SK-N-SH (cell line): ENCODE measurements around the gene GPS2. TPM values are rescaled to one million over a fixed set of nuclear protein-coding genes. Genes with fewer than 3 reads are reported as not detected.
"Not testable (repeated sequence)": the region's sequence is repeated elsewhere in the genome, so short reads cannot be mapped to it uniquely, and the experiment has no call there.

Experiments used
- CTCF ChIA-PET: fragments of 300-600, 350-600 bp; formaldehyde crosslinking; extraction: SDS; loops from one replicate; lab custom pipeline; 2021; lab: Yijun Ruan, JAX
- POLR2A ChIA-PET: fragments of 350-600 bp; sonication (Branson Sonifier 250); formaldehyde crosslinking; extraction: SDS; loops from one replicate; lab custom pipeline; 2020; ENCODE audit warnings: antibody characterized with exemption, inconsistent platforms; lab: Yijun Ruan, JAX
- DNase-seq: peaks from one replicate; pipeline ENCODE4 v3.0.0; 2012
- H2AFZ ChIP-seq: fragments of 200-600 bp; sonication (generic); 2 replicates; pipeline ENCODE4 v1.8.1; 2016; ENCODE audit warnings: antibody characterized with exemption, mild to moderate bottlenecking, low read depth
- H3F3A ChIP-seq: fragments of 200-600 bp; sonication (generic); replicated peaks from 2 replicates; pipeline ENCODE3; 2016; ENCODE audit warnings: antibody characterized with exemption, mild to moderate bottlenecking; ENCODE audit not compliant: insufficient read depth
- H3K27ac ChIP-seq, 2 experiments: fragments of 200-500 bp in 1 of 2; fragments of 200-600 bp in 1 of 2; sonication (Bioruptor generic) in 1 of 2; sonication (generic), shearing (Covaris generic) in 1 of 2; 2 replicates each; pipeline versions ENCODE4 v1.5.1 to v1.6.1; 2014 to 2016; ENCODE audit warnings: low read depth in 2 of 2, inconsistent platforms in 1 of 2, low read length in 1 of 2, mild to moderate bottlenecking in 1 of 2, mixed read lengths in 1 of 2
- H3K27me3 ChIP-seq: fragments of 200-600 bp; sonication (generic), shearing (Covaris generic); 2 replicates; pipeline ENCODE4 v1.6.1; 2016; ENCODE audit warnings: mixed run types; ENCODE audit not compliant: insufficient read depth
- H3K36me3 ChIP-seq, 2 experiments: fragments of 200-500 bp in 1 of 2; fragments of 200-600 bp in 1 of 2; sonication (Bioruptor generic) in 1 of 2; sonication (generic) in 1 of 2; replicated peaks in 1 of 2; 2 replicates each; pipeline versions ENCODE3 to v1.5.1; 2014 to 2016; ENCODE audit warnings: low read length in 1 of 2, mild to moderate bottlenecking in 1 of 2; ENCODE audit not compliant: insufficient read depth in 2 of 2, control insufficient read depth in 1 of 2
- H3K4me1 ChIP-seq, 2 experiments: fragments of 200-500 bp in 1 of 2; fragments of 200-600 bp in 1 of 2; sonication (Bioruptor generic) in 1 of 2; sonication (generic), shearing (Covaris generic) in 1 of 2; 2 replicates each; pipeline versions ENCODE4 v1.5.1 to v1.6.1; 2014 to 2016; ENCODE audit warnings: low read depth in 1 of 2, low read length in 1 of 2, mixed run types in 1 of 2; ENCODE audit not compliant: insufficient read depth in 2 of 2, control insufficient read depth in 1 of 2
- H3K4me2 ChIP-seq: fragments of 200-600 bp; sonication (generic), shearing (Covaris generic); 2 replicates; pipeline ENCODE4 v1.6.1; 2017; ENCODE audit warnings: mixed run types
- H3K4me3 ChIP-seq, 2 experiments: fragments of 200-500 bp in 1 of 2; fragments of 200-600 bp in 1 of 2; sonication (Bioruptor generic) in 1 of 2; sonication (generic), shearing (Covaris generic) in 1 of 2; 2 replicates each; pipeline versions ENCODE4 v1.5.1 to v1.8.1; 2014 to 2016; ENCODE audit warnings: low read depth in 2 of 2, inconsistent platforms in 1 of 2, low read length in 1 of 2, mild to moderate bottlenecking in 1 of 2, mixed read lengths in 1 of 2, moderate library complexity in 1 of 2
- H3K79me2 ChIP-seq: fragments of 200-600 bp; sonication (generic); 2 replicates; pipeline ENCODE4 v1.8.1; 2017; ENCODE audit warnings: mild to moderate bottlenecking; ENCODE audit not compliant: insufficient read depth
- H3K9ac ChIP-seq: fragments of 200-600 bp; sonication (generic); 2 replicates; pipeline ENCODE4 v1.6.1; 2017; ENCODE audit warnings: mixed run types
- H3K9me2 ChIP-seq: fragments of 200-600 bp; sonication (generic); 2 replicates; pipeline ENCODE4 v1.6.1; 2017; ENCODE audit warnings: mixed run types
- H3K9me3 ChIP-seq: fragments of 200-600 bp; sonication (generic); 2 replicates; pipeline ENCODE4 v1.6.1; 2017; ENCODE audit warnings: mixed run types, mild to moderate bottlenecking, moderate library complexity
- H4K20me1 ChIP-seq: fragments of 200-600 bp; sonication (generic); 2 replicates; pipeline ENCODE4 v1.6.1; 2017; ENCODE audit warnings: mild to moderate bottlenecking, mixed run types; ENCODE audit not compliant: insufficient read depth
- ELF1 ChIP-seq: IDR thresholded peaks from 2 replicates; pipeline ENCODE4 v1.4.0; 2012
- JUND ChIP-seq: IDR thresholded peaks from 2 replicates; pipeline ENCODE4 v1.4.0; 2012
- NRF1 ChIP-seq: IDR thresholded peaks from 2 replicates; pipeline ENCODE4 v1.6.1; 2012; ENCODE audit warnings: low read depth, mild to moderate bottlenecking, low read length
- RCOR1 ChIP-seq: fragments of 150-350 bp; IDR thresholded peaks from 2 replicates; pipeline ENCODE4 v1.6.1; 2017; ENCODE audit warnings: antibody characterized with exemption, low read length
- REST ChIP-seq: IDR thresholded peaks from 2 replicates; pipeline ENCODE4 v1.6.1; 2012; ENCODE audit warnings: mild to moderate bottlenecking, low read depth, low read length, moderate library complexity
- SIN3A ChIP-seq: IDR thresholded peaks from 2 replicates; pipeline ENCODE4 v1.6.1; 2012; ENCODE audit warnings: low read depth, mild to moderate bottlenecking, low read length, moderate library complexity, borderline replicate concordance
- TCF12 ChIP-seq: IDR thresholded peaks from 2 replicates; pipeline ENCODE4 v1.4.0; 2012
- USF2 ChIP-seq: fragments of 150-350 bp; IDR thresholded peaks from 2 replicates; pipeline ENCODE4 v1.6.1; 2017; ENCODE audit warnings: antibody characterized with exemption, low read length, low read depth, borderline replicate concordance
- WGBS: methylation state at CpG from one replicate; pipeline ENCODE4 v1.1.6; 2017; ENCODE audit warnings: low lambda C conversion rate; 5-methylcytosine and 5-hydroxymethylcytosine counted together
- polyA plus RNA-seq, 3 experiments: library from polyadenylated mRNA; depleted of rRNA; stranded (reverse); fragments of >200 nt; gene quantifications; 2 replicates each; pipeline ENCODE4 v1.2.3, GENCODE V29; 2012
- TF ChIP-seq, protein P1 (sequence below): IDR thresholded peaks from 2 replicates; pipeline ENCODE4 v1.4.0; 2012; ENCODE audit warnings: low read depth, borderline replicate concordance
- TF ChIP-seq, protein P2 (sequence below): IDR thresholded peaks from 2 replicates; pipeline ENCODE4; 2012
- TF ChIP-seq, protein P3 (sequence below): fragments of 200-600 bp; sonication (generic); IDR thresholded peaks from 2 replicates; pipeline ENCODE4 v1.6.1; 2017; ENCODE audit warnings: antibody characterized with exemption, mild to moderate bottlenecking, moderate library complexity

Gene GPS2
- polyA plus RNA-seq, 1 of the 3 experiments (the other 2 are of a cell fraction): 102 TPM

GRCh38 chr17:7334938-7335538 is 19.9 kb upstream of the GPS2 start:
- ChIA-PET POLR2A (no interaction called here), CTCF (interaction anchor here (0.9 to 4.8 kb wide), 4 partner anchors 10 to 39 kb away, joined by 3 to 33 read pairs (median 18); no protein-coding TSS in a partner anchor)
- no peak overlapping the region for H3K27ac ChIP-seq
- DNase-seq: no peak
- no peaks in the 10 kb centered on the region for H3F3A ChIP-seq
- H3K9me2 ChIP-seq: no peaks in the 10 kb centered on the region
- no peak overlapping the region for H3K9ac ChIP-seq
- no peak overlapping the region for H3K4me3 ChIP-seq
- WGBS: 83% methylated on average over 1 of the region's 3 CpGs
- no peaks in the 10 kb centered on the region for H3K36me3 ChIP-seq
- H4K20me1 ChIP-seq: no peaks in the 10 kb centered on the region
- H3K4me2 ChIP-seq: no peak overlapping the region
- H2AFZ ChIP-seq: no peak overlapping the region
- peaks cover 13% of the 10 kb centered on the region; the same call in 1 of the 2 replicates for H3K27me3 ChIP-seq
- TF ChIP-seq ELF1: no peak
- TF ChIP-seq REST: no peak
- TF ChIP-seq, protein P1, sequence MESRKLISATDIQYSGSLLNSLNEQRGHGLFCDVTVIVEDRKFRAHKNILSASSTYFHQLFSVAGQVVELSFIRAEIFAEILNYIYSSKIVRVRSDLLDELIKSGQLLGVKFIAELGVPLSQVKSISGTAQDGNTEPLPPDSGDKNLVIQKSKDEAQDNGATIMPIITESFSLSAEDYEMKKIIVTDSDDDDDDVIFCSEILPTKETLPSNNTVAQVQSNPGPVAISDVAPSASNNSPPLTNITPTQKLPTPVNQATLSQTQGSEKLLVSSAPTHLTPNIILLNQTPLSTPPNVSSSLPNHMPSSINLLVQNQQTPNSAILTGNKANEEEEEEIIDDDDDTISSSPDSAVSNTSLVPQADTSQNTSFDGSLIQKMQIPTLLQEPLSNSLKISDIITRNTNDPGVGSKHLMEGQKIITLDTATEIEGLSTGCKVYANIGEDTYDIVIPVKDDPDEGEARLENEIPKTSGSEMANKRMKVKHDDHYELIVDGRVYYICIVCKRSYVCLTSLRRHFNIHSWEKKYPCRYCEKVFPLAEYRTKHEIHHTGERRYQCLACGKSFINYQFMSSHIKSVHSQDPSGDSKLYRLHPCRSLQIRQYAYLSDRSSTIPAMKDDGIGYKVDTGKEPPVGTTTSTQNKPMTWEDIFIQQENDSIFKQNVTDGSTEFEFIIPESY: no peak
- TF ChIP-seq RCOR1: no peak
- TF ChIP-seq, protein P2, sequence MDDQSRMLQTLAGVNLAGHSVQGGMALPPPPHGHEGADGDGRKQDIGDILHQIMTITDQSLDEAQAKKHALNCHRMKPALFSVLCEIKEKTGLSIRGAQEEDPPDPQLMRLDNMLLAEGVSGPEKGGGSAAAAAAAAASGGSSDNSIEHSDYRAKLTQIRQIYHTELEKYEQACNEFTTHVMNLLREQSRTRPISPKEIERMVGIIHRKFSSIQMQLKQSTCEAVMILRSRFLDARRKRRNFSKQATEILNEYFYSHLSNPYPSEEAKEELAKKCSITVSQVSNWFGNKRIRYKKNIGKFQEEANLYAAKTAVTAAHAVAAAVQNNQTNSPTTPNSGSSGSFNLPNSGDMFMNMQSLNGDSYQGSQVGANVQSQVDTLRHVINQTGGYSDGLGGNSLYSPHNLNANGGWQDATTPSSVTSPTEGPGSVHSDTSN: no peak
- TF ChIP-seq, protein P3, sequence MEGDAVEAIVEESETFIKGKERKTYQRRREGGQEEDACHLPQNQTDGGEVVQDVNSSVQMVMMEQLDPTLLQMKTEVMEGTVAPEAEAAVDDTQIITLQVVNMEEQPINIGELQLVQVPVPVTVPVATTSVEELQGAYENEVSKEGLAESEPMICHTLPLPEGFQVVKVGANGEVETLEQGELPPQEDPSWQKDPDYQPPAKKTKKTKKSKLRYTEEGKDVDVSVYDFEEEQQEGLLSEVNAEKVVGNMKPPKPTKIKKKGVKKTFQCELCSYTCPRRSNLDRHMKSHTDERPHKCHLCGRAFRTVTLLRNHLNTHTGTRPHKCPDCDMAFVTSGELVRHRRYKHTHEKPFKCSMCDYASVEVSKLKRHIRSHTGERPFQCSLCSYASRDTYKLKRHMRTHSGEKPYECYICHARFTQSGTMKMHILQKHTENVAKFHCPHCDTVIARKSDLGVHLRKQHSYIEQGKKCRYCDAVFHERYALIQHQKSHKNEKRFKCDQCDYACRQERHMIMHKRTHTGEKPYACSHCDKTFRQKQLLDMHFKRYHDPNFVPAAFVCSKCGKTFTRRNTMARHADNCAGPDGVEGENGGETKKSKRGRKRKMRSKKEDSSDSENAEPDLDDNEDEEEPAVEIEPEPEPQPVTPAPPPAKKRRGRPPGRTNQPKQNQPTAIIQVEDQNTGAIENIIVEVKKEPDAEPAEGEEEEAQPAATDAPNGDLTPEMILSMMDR: no peak
- no peak for TF ChIP-seq SIN3A
- no peak for TF ChIP-seq JUND
- TF ChIP-seq TCF12: no peak
- TF ChIP-seq NRF1: no peak
- TF ChIP-seq USF2: no peak
- no peaks in the 10 kb centered on the region for H3K79me2 ChIP-seq
- H3K9me3 ChIP-seq: no peaks in the 10 kb centered on the region
- peaks cover 3 to 6% of the 10 kb centered on the region in 2 experiments; a peak in 2 of 4 replicates for H3K4me1 ChIP-seq

- Histone ChIP-seq H3K4me1 (peaks cover 3 to 10% of the 10 kb centered on the region in 2 experiments; a peak in 2 of 4 replicates), H3K79me2 (peaks cover 13% of the 10 kb centered on the region; the same call in 1 of the 2 replicates)
- H4K20me1 ChIP-seq, H3K4me3 ChIP-seq, H3K9me2 ChIP-seq, H3K4me2 ChIP-seq, CTCF ChIA-PET, H3K9ac ChIP-seq, H3K9me3 ChIP-seq, H3K27ac ChIP-seq, H2AFZ ChIP-seq, H3K36me3 ChIP-seq, POLR2A ChIA-PET, H3K27me3 ChIP-seq, H3F3A ChIP-seq, DNase-seq: not testable (repeated sequence)
- 77% methylated on average over 14 of the region's 14 CpGs for WGBS
Observed at GRCh38 chr17:7332600-7333069, 17.5 kb upstream of the GPS2 start.
